Measurements from ENCODE around the gene SALL3.

SALL3 gene

GRCh38 chr18:79018911-79019310, 39.3 kb downstream of the SALL3 start:
- no peaks in the 10 kb centered on the region for H3K36me3 ChIP-seq (ENCODE audit: control insufficient read depth, low read depth, low read length)
- H3K27me3 ChIP-seq (ENCODE audit: control insufficient read depth, insufficient read depth, low read length) = no peaks in the 10 kb centered on the region
- H3K9ac ChIP-seq (ENCODE audit: low read length) = no peak overlapping the region

GRCh38 chr18:79019881-79020280, 40.3 kb downstream of the SALL3 start:
- Histone ChIP-seq H3K4me3 (ENCODE audit: low read length) (no peak overlapping the region), H3K27me3 (ENCODE audit: control insufficient read depth, insufficient read depth, low read length) (no peaks in the 10 kb centered on the region), H3K27ac (ENCODE audit: low read length) (no peak overlapping the region), H3K9me3 (ENCODE audit: control insufficient read depth, low read depth, low read length) (no peaks in the 10 kb centered on the region), H3K36me3 (ENCODE audit: control insufficient read depth, low read depth, low read length) (no peaks in the 10 kb centered on the region), H3K4me1 (ENCODE audit: control insufficient read depth, low read depth, low read length) (no peaks in the 10 kb centered on the region), H3K9ac (ENCODE audit: low read length) (no peak overlapping the region)

More at GRCh38 chr18:79018911-79019310, 39.3 kb downstream of the SALL3 start:
- H3K27ac ChIP-seq (ENCODE audit: low read length) = no peak overlapping the region
- no peaks in the 10 kb centered on the region for H3K9me3 ChIP-seq (ENCODE audit: control insufficient read depth, low read depth, low read length)
- no peak overlapping the region for H3K4me3 ChIP-seq (ENCODE audit: low read length)
- no peaks in the 10 kb centered on the region for H3K4me1 ChIP-seq (ENCODE audit: control insufficient read depth, low read depth, low read length)

- Histone ChIP-seq H3K9ac (ENCODE audit: low read length) (no peak overlapping the region), H3K4me1 (ENCODE audit: control insufficient read depth, low read depth, low read length) (peaks cover 11% of the 10 kb centered on the region), H3K27ac (ENCODE audit: low read length) (no peak overlapping the region), H3K36me3 (ENCODE audit: control insufficient read depth, low read depth, low read length) (no peaks in the 10 kb centered on the region), H3K27me3 (ENCODE audit: control insufficient read depth, insufficient read depth, low read length) (no peaks in the 10 kb centered on the region), H3K9me3 (ENCODE audit: control insufficient read depth, low read depth, low read length) (no peaks in the 10 kb centered on the region), H3K4me3 (ENCODE audit: low read length) (no peak overlapping the region)
Measured at GRCh38 chr18:79022603-79023002, 43.0 kb downstream of the SALL3 start.

DNA sequence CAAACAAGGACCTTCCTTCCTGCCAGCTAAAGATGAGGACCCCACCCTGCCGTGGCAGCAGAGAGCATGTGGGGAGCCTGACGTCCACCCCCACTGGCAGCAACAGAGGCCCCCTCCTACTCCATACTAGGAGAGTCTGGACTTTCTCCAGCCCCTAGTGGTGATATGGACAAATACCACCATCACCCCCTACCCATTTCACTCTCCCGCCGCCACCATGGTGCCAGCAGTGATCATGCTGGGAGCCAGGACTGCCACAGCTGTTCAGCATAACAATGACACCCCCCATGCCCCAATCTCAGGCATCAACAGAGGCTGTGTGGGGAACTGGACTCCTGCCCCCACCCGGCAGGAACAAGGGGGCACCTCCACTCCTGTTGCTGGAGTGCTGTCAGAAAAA, 46.9 kb downstream of the SALL3 start:
- no peaks in the 10 kb centered on the region for H3K27me3 ChIP-seq (ENCODE audit: control insufficient read depth, insufficient read depth, low read length)
- H3K27ac ChIP-seq (ENCODE audit: low read length) = no peak overlapping the region
- peaks cover 11% of the 10 kb centered on the region for H3K4me1 ChIP-seq (ENCODE audit: control insufficient read depth, low read depth, low read length)
- no peaks in the 10 kb centered on the region for H3K9me3 ChIP-seq (ENCODE audit: control insufficient read depth, low read depth, low read length)
- no peaks in the 10 kb centered on the region for H3K36me3 ChIP-seq (ENCODE audit: control insufficient read depth, low read depth, low read length)
- H3K9ac ChIP-seq (ENCODE audit: low read length) = no peak overlapping the region
- no peak overlapping the region for H3K4me3 ChIP-seq (ENCODE audit: low read length)

DNA sequence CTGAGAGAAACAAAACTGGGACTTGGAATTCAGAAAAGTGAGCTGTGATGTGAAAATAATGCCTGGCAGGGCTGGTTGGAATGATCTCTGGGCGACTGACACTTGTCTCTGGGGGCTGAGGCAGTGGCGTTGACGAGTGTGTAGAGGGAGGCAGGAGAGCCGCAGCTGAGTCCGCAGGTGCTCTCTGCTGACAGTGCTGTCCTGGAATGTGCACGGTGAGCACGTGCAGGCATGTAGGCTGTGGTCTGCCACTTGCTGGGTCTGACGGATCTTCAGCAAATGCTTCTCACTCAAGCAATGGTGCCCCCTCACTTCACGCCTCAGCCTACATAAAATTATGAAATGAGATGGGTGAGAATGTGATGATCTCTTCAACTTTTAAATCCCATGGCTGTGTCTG, 51.1 kb downstream of the SALL3 start:
- Histone ChIP-seq H3K4me1 (ENCODE audit: control insufficient read depth, low read depth, low read length) (peaks cover 11% of the 10 kb centered on the region), H3K27me3 (ENCODE audit: control insufficient read depth, insufficient read depth, low read length) (no peaks in the 10 kb centered on the region), H3K9me3 (ENCODE audit: control insufficient read depth, low read depth, low read length) (no peaks in the 10 kb centered on the region), H3K27ac (ENCODE audit: low read length) (no peak overlapping the region), H3K9ac (ENCODE audit: low read length) (no peak overlapping the region), H3K4me3 (ENCODE audit: low read length) (no peak overlapping the region), H3K36me3 (ENCODE audit: control insufficient read depth, low read depth, low read length) (no peaks in the 10 kb centered on the region)

DNA sequence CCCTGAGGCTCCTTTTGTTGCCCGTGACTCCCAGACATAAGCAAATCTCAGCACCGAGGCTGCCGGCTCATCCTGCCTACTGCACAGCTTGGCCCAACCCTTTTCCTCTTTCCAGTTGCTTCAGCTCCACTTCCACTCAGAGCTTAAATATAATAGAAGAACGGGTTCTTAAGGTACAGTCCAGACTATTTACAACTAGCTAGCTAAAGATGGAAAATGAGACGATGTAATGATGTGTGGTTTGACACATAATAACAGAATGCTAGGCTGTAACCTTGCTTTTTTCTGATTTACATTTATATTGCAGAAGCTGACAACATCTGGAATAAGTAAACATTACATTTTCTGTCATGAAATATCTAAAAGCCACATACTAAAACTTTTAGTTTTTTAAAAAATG, 62.7 kb downstream of the SALL3 start:
- no peaks in the 10 kb centered on the region for H3K4me1 ChIP-seq (ENCODE audit: control insufficient read depth, low read depth, low read length)
- no peak overlapping the region for H3K4me3 ChIP-seq (ENCODE audit: low read length)
- H3K27ac ChIP-seq (ENCODE audit: low read length) = no peak overlapping the region
- H3K36me3 ChIP-seq (ENCODE audit: control insufficient read depth, low read depth, low read length) = no peaks in the 10 kb centered on the region
- no peak overlapping the region for H3K9ac ChIP-seq (ENCODE audit: low read length)
- H3K9me3 ChIP-seq (ENCODE audit: control insufficient read depth, low read depth, low read length) = peaks cover 7% of the 10 kb centered on the region
- H3K27me3 ChIP-seq (ENCODE audit: control insufficient read depth, insufficient read depth, low read length) = no peaks in the 10 kb centered on the region

DNA sequence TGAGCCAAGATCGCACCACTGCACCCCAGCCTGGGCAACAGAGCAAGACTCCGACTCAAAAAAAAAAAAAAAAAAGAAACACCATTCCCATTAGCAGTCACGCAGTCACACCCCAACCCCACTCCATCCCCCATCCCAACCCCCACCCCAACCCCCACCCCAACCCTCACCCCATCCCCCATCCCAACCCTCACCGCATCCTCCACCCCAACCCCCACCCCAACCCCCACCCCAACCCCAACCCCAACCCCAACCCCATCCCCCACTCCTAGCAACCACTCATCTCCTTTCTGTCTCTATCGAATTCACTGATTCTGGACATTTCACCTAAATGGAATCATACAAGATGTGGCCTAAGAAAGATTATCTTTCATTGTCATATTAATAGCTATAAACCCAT, 63.7 kb downstream of the SALL3 start:
- H3K4me3 ChIP-seq (ENCODE audit: low read length) = no peak overlapping the region
- H3K36me3 ChIP-seq (ENCODE audit: control insufficient read depth, low read depth, low read length) = no peaks in the 10 kb centered on the region
- no peak overlapping the region for H3K27ac ChIP-seq (ENCODE audit: low read length)
- H3K9me3 ChIP-seq (ENCODE audit: control insufficient read depth, low read depth, low read length) = peaks cover 4% of the 10 kb centered on the region
- H3K9ac ChIP-seq (ENCODE audit: low read length) = no peak overlapping the region
- no peaks in the 10 kb centered on the region for H3K27me3 ChIP-seq (ENCODE audit: control insufficient read depth, insufficient read depth, low read length)
- H3K4me1 ChIP-seq (ENCODE audit: control insufficient read depth, low read depth, low read length) = no peaks in the 10 kb centered on the region

- H3K9me3 ChIP-seq (ENCODE audit: control insufficient read depth, low read depth, low read length) = no peaks in the 10 kb centered on the region
- no peaks in the 10 kb centered on the region for H3K36me3 ChIP-seq (ENCODE audit: control insufficient read depth, low read depth, low read length)
- no peak overlapping the region for H3K9ac ChIP-seq (ENCODE audit: low read length)
- no peak overlapping the region for H3K4me3 ChIP-seq (ENCODE audit: low read length)
- no peaks in the 10 kb centered on the region for H3K27me3 ChIP-seq (ENCODE audit: control insufficient read depth, insufficient read depth, low read length)
- H3K27ac ChIP-seq (ENCODE audit: low read length) = no peak overlapping the region
- no peaks in the 10 kb centered on the region for H3K4me1 ChIP-seq (ENCODE audit: control insufficient read depth, low read depth, low read length)
Measured at GRCh38 chr18:79046522-79046921, 66.9 kb downstream of the SALL3 start.

GRCh38 chr18:79047556-79048244, 68.1 kb downstream of the SALL3 start:
- Histone ChIP-seq H3K9me3 (ENCODE audit: control insufficient read depth, low read depth, low read length) (no peaks in the 10 kb centered on the region), H3K9ac (ENCODE audit: low read length) (no peak overlapping the region), H3K27ac (ENCODE audit: low read length) (no peak overlapping the region), H3K4me3 (ENCODE audit: low read length) (no peak overlapping the region), H3K27me3 (ENCODE audit: control insufficient read depth, insufficient read depth, low read length) (no peaks in the 10 kb centered on the region), H3K36me3 (ENCODE audit: control insufficient read depth, low read depth, low read length) (no peaks in the 10 kb centered on the region), H3K4me1 (ENCODE audit: control insufficient read depth, low read depth, low read length) (no peaks in the 10 kb centered on the region)

DNA sequence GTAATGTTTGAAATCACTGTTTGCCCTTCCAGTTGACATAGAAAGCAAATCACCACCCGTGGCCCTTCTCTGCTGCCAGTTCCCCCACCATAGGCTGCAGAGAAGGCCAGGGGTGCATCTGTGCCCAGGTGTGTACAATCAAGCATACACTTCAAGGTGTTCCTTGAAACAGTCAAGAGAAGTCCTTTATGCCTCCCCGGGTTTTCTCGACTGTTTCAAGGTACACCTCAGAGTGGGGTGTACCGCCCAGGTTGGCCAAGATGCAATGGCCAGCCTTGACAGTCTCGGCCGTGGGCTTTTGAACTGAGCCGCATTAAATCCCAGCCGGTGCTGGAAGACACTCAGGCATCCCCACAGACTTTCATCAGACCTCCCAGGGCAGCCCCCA, 68.6 kb downstream of the SALL3 start:
- Histone ChIP-seq H3K9me3 (ENCODE audit: control insufficient read depth, low read depth, low read length) (no peaks in the 10 kb centered on the region), H3K27me3 (ENCODE audit: control insufficient read depth, insufficient read depth, low read length) (no peaks in the 10 kb centered on the region), H3K36me3 (ENCODE audit: control insufficient read depth, low read depth, low read length) (no peaks in the 10 kb centered on the region), H3K9ac (ENCODE audit: low read length) (no peak overlapping the region), H3K4me3 (ENCODE audit: low read length) (no peak overlapping the region), H3K27ac (ENCODE audit: low read length) (no peak overlapping the region), H3K4me1 (ENCODE audit: control insufficient read depth, low read depth, low read length) (no peaks in the 10 kb centered on the region)

- H3K27ac ChIP-seq (ENCODE audit: low read length) = no peak overlapping the region
- H3K9ac ChIP-seq (ENCODE audit: low read length) = no peak overlapping the region
- H3K4me1 ChIP-seq (ENCODE audit: control insufficient read depth, low read depth, low read length) = no peaks in the 10 kb centered on the region
- no peaks in the 10 kb centered on the region for H3K27me3 ChIP-seq (ENCODE audit: control insufficient read depth, insufficient read depth, low read length)
- H3K36me3 ChIP-seq (ENCODE audit: control insufficient read depth, low read depth, low read length) = no peaks in the 10 kb centered on the region
- H3K9me3 ChIP-seq (ENCODE audit: control insufficient read depth, low read depth, low read length) = no peaks in the 10 kb centered on the region
- no peak overlapping the region for H3K4me3 ChIP-seq (ENCODE audit: low read length)
Measured at GRCh38 chr18:79049506-79049905, 69.9 kb downstream of the SALL3 start.

Data from iPS-18a (cell line).